CD14-positive monocyte (primary cell): ENCODE results near the gene PLXNA4. TPM values are rescaled to one million over a fixed set of nuclear protein-coding genes. Genes with fewer than 3 reads are reported as not detected.

Source experiments
- DNase-seq, 3 donors: peaks; one replicate each; pipeline ENCODE4 v3.0.0-alpha.2; 2011 to 2022
- H2AFZ ChIP-seq: 2 replicates; pipeline ENCODE4 v1.6.0; 2012; ENCODE audit warnings: mild to moderate bottlenecking, low read depth, low read length, inconsistent platforms; ENCODE audit not compliant: insufficient read depth, poor library complexity, severe bottlenecking
- H3K27ac ChIP-seq, 2 donors: 1 replicate in 1 of 2; 2 replicates in 1 of 2; pipeline ENCODE4 v1.5.1; 2012 to 2013; ENCODE audit warnings: low read length in 2 of 2, control low read depth in 1 of 2, inconsistent platforms in 1 of 2, low read depth in 1 of 2, mild to moderate bottlenecking in 1 of 2
- H3K27me3 ChIP-seq, 2 donors: one replicate each; pipeline versions ENCODE4 v1.6.0 to v1.6.1; 2011 to 2013; ENCODE audit warnings: low read length in 2 of 2; ENCODE audit not compliant: control insufficient read depth in 2 of 2, insufficient read depth in 2 of 2
- H3K36me3 ChIP-seq, 2 donors: replicated peaks in 1 of 2; 1 replicate in 1 of 2; 2 replicates in 1 of 2; pipeline versions ENCODE4 v1.5.1 to v1.6.1; 2012 to 2013; ENCODE audit warnings: low read length in 2 of 2, control low read depth in 1 of 2, inconsistent platforms in 1 of 2, mild to moderate bottlenecking in 1 of 2; ENCODE audit not compliant: insufficient read depth in 2 of 2, control insufficient read depth in 1 of 2
- H3K4me1 ChIP-seq, 2 donors: 1 replicate in 1 of 2; 2 replicates in 1 of 2; pipeline versions ENCODE4 v1.5.1 to v1.6.1; 2012 to 2013; ENCODE audit warnings: low read length in 2 of 2, control low read depth in 1 of 2, inconsistent platforms in 1 of 2, mild to moderate bottlenecking in 1 of 2, moderate library complexity in 1 of 2; ENCODE audit not compliant: insufficient read depth in 2 of 2, control insufficient read depth in 1 of 2
- H3K4me2 ChIP-seq: replicated peaks from 2 replicates; pipeline ENCODE3; 2012; ENCODE audit warnings: low read length, moderate library complexity, mild to moderate bottlenecking; ENCODE audit not compliant: poor library complexity, severe bottlenecking; ENCODE audit errors: extremely low read depth
- H3K4me3 ChIP-seq, 3 experiments: fragments of 200-600 bp in 1 of 3; sonication (generic) in 1 of 3; replicated peaks in 1 of 3; 1 replicate in 2 of 3; 2 replicates in 1 of 3; pipeline ENCODE4 v1.5.1; 2011 to 2013; ENCODE audit warnings: low read length in 3 of 3, mild to moderate bottlenecking in 3 of 3, control low read depth in 2 of 3, low read depth in 2 of 3, inconsistent platforms in 1 of 3, moderate library complexity in 1 of 3
- H3K79me2 ChIP-seq: 2 replicates; pipeline ENCODE4 v1.6.0; 2012; ENCODE audit warnings: mild to moderate bottlenecking, control low read depth, inconsistent platforms, low read length, moderate library complexity; ENCODE audit not compliant: insufficient read depth
- H3K9ac ChIP-seq: 2 replicates; pipeline ENCODE4 v1.6.0; 2017; ENCODE audit warnings: low read length, mild to moderate bottlenecking; ENCODE audit not compliant: insufficient read depth, poor library complexity, severe bottlenecking
- H3K9me3 ChIP-seq, 2 donors: replicated peaks in 1 of 2; 1 replicate in 1 of 2; 2 replicates in 1 of 2; pipeline versions ENCODE4 v1.5.1 to v1.6.1; 2012 to 2013; ENCODE audit warnings: low read length in 2 of 2, control low read depth in 1 of 2; ENCODE audit not compliant: control insufficient read depth in 1 of 2, insufficient read depth in 1 of 2
- H4K20me1 ChIP-seq: 2 replicates; pipeline ENCODE4 v1.6.0; 2012; ENCODE audit warnings: mild to moderate bottlenecking, low read length, control low read depth, moderate library complexity; ENCODE audit not compliant: insufficient read depth
- H3K27ac Mint-ChIP-seq, 7 donors: one replicate each; pipeline ENCODE4 v1.8.0; 2020; ENCODE audit warnings: mild to moderate bottlenecking in 7 of 7, mixed read lengths in 7 of 7, moderate library complexity in 6 of 7, inconsistent platforms in 2 of 7
- H3K27me3 Mint-ChIP-seq, 3 donors: one replicate each; pipeline ENCODE4 v1.8.0; 2021 to 2022; ENCODE audit warnings: low read depth in 3 of 3, mild to moderate bottlenecking in 3 of 3, mixed read lengths in 3 of 3, moderate library complexity in 3 of 3, inconsistent platforms in 1 of 3
- H3K36me3 Mint-ChIP-seq, 2 donors: one replicate each; pipeline ENCODE4 v1.8.0; 2020; ENCODE audit warnings: mixed read lengths in 2 of 2, inconsistent platforms in 1 of 2, mild to moderate bottlenecking in 1 of 2
- H3K4me1 Mint-ChIP-seq: one replicate; pipeline ENCODE4 v1.8.0; 2020; ENCODE audit warnings: mild to moderate bottlenecking, mixed read lengths
- H3K4me3 Mint-ChIP-seq, 2 donors: one replicate each; pipeline ENCODE4 v1.8.0; 2020; ENCODE audit warnings: mild to moderate bottlenecking in 2 of 2, mixed read lengths in 2 of 2, moderate library complexity in 1 of 2
- H3K9me3 Mint-ChIP-seq, 7 donors: one replicate each; pipeline ENCODE4 v1.8.0; 2020 to 2022; ENCODE audit warnings: mixed read lengths in 7 of 7, mild to moderate bottlenecking in 6 of 7, moderate library complexity in 6 of 7, inconsistent platforms in 2 of 7
- CTCF ChIP-seq: fragments of 200-600 bp; IDR thresholded peaks from one replicate; pipeline ENCODE4 v1.8.0; 2022; ENCODE audit warnings: antibody characterized with exemption, mild to moderate bottlenecking
- WGBS: methylation state at CpG from one replicate; pipeline ENCODE4 v1.1.5; 2013; ENCODE audit warnings: missing lambda C conversion rate; ENCODE audit not compliant: insufficient coverage; 5-methylcytosine and 5-hydroxymethylcytosine counted together
- intact Hi-C, 2 donors: fragments of 100-400 bp; cut with micrococcal nuclease; formaldehyde crosslinking; loops; one replicate each; pipeline versions ENCODE4 v1.15.0 to v1.15.1; 2023
- polyA plus RNA-seq, 3 donors: library from polyadenylated mRNA; depleted of rRNA in 1 of 3; unstranded in 2 of 3; stranded (reverse) in 1 of 3; fragments of 300-500 nt in 2 of 3; fragments of >200 nt in 1 of 3; fragmentation: Illumina TruSeq in 2 of 3; gene quantifications; 1 replicate in 2 of 3; 2 replicates in 1 of 3; pipeline ENCODE4 v1.2.3, GENCODE V29; 2012 to 2021

The PLXNA4 gene
- polyA plus RNA-seq, 3 donors, result not detected

GRCh38 chr7:132220060-132220459, 356.2 kb downstream of the PLXNA4 start:
- H3K9ac ChIP-seq, result no peak overlapping the region
- no peak overlapping the region for H2AFZ ChIP-seq
- no peak for DNase-seq
- no peak overlapping the region for H3K4me3 ChIP-seq
- Mint-ChIP-seq H3K27ac (no peak overlapping the region), H3K4me3 (no peak overlapping the region), H3K36me3 (no peaks in the 10 kb centered on the region), H3K9me3 (peaks cover 0 to 12% (median 2%) of the 10 kb centered on the region in 7 donors), H3K4me1 (no peaks in the 10 kb centered on the region), H3K27me3 (peaks cover 0 to 3% (median 2%) of the 10 kb centered on the region in 3 donors)
- H3K27ac ChIP-seq, result no peak overlapping the region
- H3K4me1 ChIP-seq, result no peaks in the 10 kb centered on the region
- no CpG with 5 or more reads among the region's 1 CpG for WGBS
- no peaks in the 10 kb centered on the region for H3K36me3 ChIP-seq
- no peak overlapping the region for H3K4me2 ChIP-seq
- intact Hi-C loops, result no loop called here
- H3K79me2 ChIP-seq, result no peaks in the 10 kb centered on the region
- no peaks in the 10 kb centered on the region for H4K20me1 ChIP-seq
- H3K9me3 ChIP-seq, result no peaks in the 10 kb centered on the region
- no peaks in the 10 kb centered on the region for H3K27me3 ChIP-seq
- no peak for TF ChIP-seq CTCF

DNA sequence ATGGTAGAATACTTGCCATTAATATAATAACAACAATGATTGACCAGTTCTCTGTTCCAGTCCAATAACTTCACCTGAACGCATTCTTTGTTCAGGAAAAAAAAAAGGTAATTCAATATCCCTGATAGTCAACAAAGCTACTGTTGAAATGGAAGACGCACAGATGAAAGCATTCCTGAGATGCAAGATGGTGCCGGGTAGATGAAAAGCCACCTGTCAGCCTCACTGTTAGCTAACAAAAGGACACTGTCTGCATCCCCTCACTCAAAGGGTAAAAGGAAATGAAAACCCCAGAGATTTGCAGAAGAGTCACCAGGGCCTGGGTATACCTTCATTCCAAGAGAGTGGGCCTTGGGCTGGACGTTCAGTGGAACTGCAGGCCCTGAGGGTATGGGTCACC, 357.4 kb downstream of the PLXNA4 start:
- Histone ChIP-seq H3K79me2 (no peaks in the 10 kb centered on the region), H3K9ac (no peak overlapping the region), H2AFZ (no peak overlapping the region), H3K27me3 (no peaks in the 10 kb centered on the region), H4K20me1 (no peaks in the 10 kb centered on the region), H3K36me3 (no peaks in the 10 kb centered on the region), H3K27ac (no peak overlapping the region), H3K9me3 (no peaks in the 10 kb centered on the region), H3K4me1 (no peaks in the 10 kb centered on the region), H3K4me3 (no peak overlapping the region), H3K4me2 (no peak overlapping the region)
- no peak overlapping the region for H3K4me3 Mint-ChIP-seq
- H3K4me1 Mint-ChIP-seq, result no peaks in the 10 kb centered on the region
- 83% methylated on average over 3 of the region's 4 CpGs for WGBS
- H3K9me3 Mint-ChIP-seq, result peaks cover 0 to 5% (median 0%) of the 10 kb centered on the region in 7 donors
- DNase-seq, result no peak
- H3K27ac Mint-ChIP-seq, result no peak overlapping the region
- no peak for TF ChIP-seq CTCF
- no peaks in the 10 kb centered on the region for H3K36me3 Mint-ChIP-seq
- H3K27me3 Mint-ChIP-seq, result peaks cover 0 to 3% (median 0%) of the 10 kb centered on the region in 3 donors
- intact Hi-C loops, result no loop called here
